GM12891 (cell line): Measurements from ENCODE around the gene C20orf144.

Experiments
- POLR2A ChIP-seq: IDR thresholded peaks from 2 replicates; pipeline ENCODE4 v1.6.1; 2011; ENCODE audit warnings: low read depth, low read length, control low read depth
- POLR2AphosphoS5 ChIP-seq: IDR thresholded peaks from 2 replicates; pipeline ENCODE4 v1.6.1; 2011; ENCODE audit warnings: low read depth, low read length, control low read depth
- SPI1 ChIP-seq: IDR thresholded peaks from 2 replicates; pipeline ENCODE4 v1.6.1; 2011; ENCODE audit warnings: low read depth, low read length, control low read depth
- TAF1 ChIP-seq: IDR thresholded peaks from 2 replicates; pipeline ENCODE4 v1.6.1; 2011; ENCODE audit warnings: low read depth, low read length, control low read depth

DNA sequence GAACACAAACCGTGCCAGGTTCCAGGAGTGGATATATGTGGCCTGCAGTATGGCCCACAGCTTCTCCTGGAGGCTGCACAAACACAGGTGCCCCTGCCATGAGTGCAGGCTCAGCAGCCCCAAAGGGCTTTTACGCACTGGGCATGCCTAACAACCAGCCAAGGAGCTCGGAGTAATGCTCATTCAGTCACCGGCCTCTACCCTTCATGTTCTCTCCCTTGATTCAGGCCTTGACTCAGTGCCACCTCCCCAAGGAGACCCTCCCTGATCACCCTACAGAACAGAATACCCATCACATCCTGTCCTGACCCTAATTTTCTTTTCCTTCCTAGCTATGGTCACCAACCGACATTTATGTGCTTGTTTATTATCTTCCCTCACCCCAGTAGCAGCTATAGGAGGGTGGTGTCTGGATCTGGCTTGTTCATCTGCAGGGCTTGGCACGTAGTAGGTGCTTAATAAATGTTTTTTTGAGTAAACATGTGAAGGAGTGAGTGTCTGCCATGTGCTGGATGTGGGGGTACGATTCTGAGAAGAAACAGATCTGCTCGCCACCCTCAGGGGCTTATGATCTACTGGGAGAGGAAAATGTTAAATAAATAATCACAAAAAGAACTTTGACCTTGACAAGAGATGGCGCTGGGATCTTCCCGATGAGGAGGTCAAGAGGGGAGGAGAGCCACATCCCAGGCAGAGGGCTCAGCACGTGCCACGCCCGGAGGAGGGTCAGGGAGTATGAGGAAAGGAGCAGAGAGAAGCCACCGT is 48.7 kb downstream of the C20orf144 start:
- no peak for TF ChIP-seq POLR2A
- TF ChIP-seq TAF1 = no peak
- TF ChIP-seq POLR2AphosphoS5 = no peak
- no peak for TF ChIP-seq SPI1
